ENCODE results near the gene DNPEP.
"Not testable (repeated sequence)": the region's sequence is repeated elsewhere in the genome, so short reads cannot be mapped to it uniquely, and the experiment has no call there.

Gene DNPEP

GRCh38 chr2:219419331-219420197 is 31.9 kb upstream of the DNPEP start:
- no peak for DNase-seq

GRCh38 chr2:219419012-219419324 is 31.3 kb upstream of the DNPEP start:
- no peak for DNase-seq

- no peak for DNase-seq
These were observed 30.7 kb upstream of the DNPEP start, which contains the start of gene DES for GRCh38 chr2:219418155-219419011. TSS of gene DES (plus strand) at chr2:219418377. CDS start at chr2:219418463, 86 bp downstream.

- no peak for DNase-seq
These were observed 29.7 kb upstream of the DNPEP start for GRCh38 chr2:219417374-219417773.

- DNase-seq = no peak
These were observed 29.2 kb upstream of the DNPEP start for GRCh38 chr2:219416938-219417337.

- peak in 5 of 58 donors; percentile 6 to 37 (median 14) for DNase-seq
These were observed 28.5 kb upstream of the DNPEP start for GRCh38 chr2:219416235-219416602.

GRCh38 chr2:219415580-219416234 is 28.0 kb upstream of the DNPEP start:
- DNase-seq = no peak

- no peak for DNase-seq
These were observed 27.1 kb upstream of the DNPEP start for GRCh38 chr2:219414857-219415256.

GRCh38 chr2:219410390-219410789 is 22.7 kb upstream of the DNPEP start:
- no peak for DNase-seq

GRCh38 chr2:219409619-219410018 is 21.9 kb upstream of the DNPEP start:
- no peak for DNase-seq

GRCh38 chr2:219408631-219409030 is 20.9 kb upstream of the DNPEP start:
- DNase-seq = no peak

GRCh38 chr2:219408204-219408603 is 20.5 kb upstream of the DNPEP start:
- no peak for DNase-seq

GRCh38 chr2:219407343-219407742 is 19.6 kb upstream of the DNPEP start:
- not testable (repeated sequence) for DNase-seq

GRCh38 chr2:219406861-219407230 is 19.1 kb upstream of the DNPEP start:
- no peak for DNase-seq

- no peak for DNase-seq
These were observed 18.5 kb upstream of the DNPEP start for GRCh38 chr2:219405958-219406860.

- no peak for DNase-seq
These were observed 17.7 kb upstream of the DNPEP start for GRCh38 chr2:219405451-219405850.

- no peak for DNase-seq
These were observed 17.2 kb upstream of the DNPEP start for GRCh38 chr2:219404954-219405353.

- no peak for DNase-seq
These were observed 16.7 kb upstream of the DNPEP start for GRCh38 chr2:219404291-219404910.

- DNase-seq = no peak
These were observed 16.1 kb upstream of the DNPEP start for GRCh38 chr2:219403861-219404260.

Measured in anterior cingulate cortex (tissue), 58 donors.